Neural cell (in vitro differentiated cells): Measurements from ENCODE around the gene ANGPTL5.

Source experiments
- EP300 ChIP-seq: fragments of 450-650 bp; conservative IDR thresholded peaks from 2 replicates; pipeline ENCODE4 v1.6.1; 2014; ENCODE audit warnings: antibody characterized with exemption, mild to moderate bottlenecking, moderate library complexity; ENCODE audit not compliant: poor library complexity, severe bottlenecking
- EZH2 ChIP-seq: fragments of 200-600, 300-800 bp; shearing (Covaris generic), sonication (generic); IDR thresholded peaks from 2 replicates; pipeline ENCODE4 v1.6.1; 2014; ENCODE audit warnings: antibody characterized with exemption, low read length, borderline replicate concordance, mild to moderate bottlenecking; ENCODE audit not compliant: insufficient read depth, poor library complexity, severe bottlenecking
- MXI1 ChIP-seq: fragments of 450-650 bp; conservative IDR thresholded peaks from 2 replicates; pipeline ENCODE4 v1.6.1; 2014; ENCODE audit warnings: antibody characterized with exemption, mild to moderate bottlenecking; ENCODE audit not compliant: poor library complexity, severe bottlenecking
- POLR2AphosphoS5 ChIP-seq: IDR thresholded peaks from 2 replicates; pipeline ENCODE4 v1.6.1; 2012
- RAD21 ChIP-seq: fragments of 450-650 bp; conservative IDR thresholded peaks from 2 replicates; pipeline ENCODE4 v1.6.1; 2014; ENCODE audit warnings: antibody characterized with exemption, mild to moderate bottlenecking, moderate library complexity
- SMC3 ChIP-seq: fragments of 450-650 bp; conservative IDR thresholded peaks from 2 replicates; pipeline ENCODE4 v1.6.1; 2014; ENCODE audit warnings: antibody characterized with exemption, mild to moderate bottlenecking, moderate library complexity; ENCODE audit not compliant: poor library complexity
- TAF1 ChIP-seq: IDR thresholded peaks from 2 replicates; pipeline ENCODE4 v1.6.1; 2012; ENCODE audit warnings: low read depth
- TF ChIP-seq, protein P1 (sequence below): fragments of 450-650 bp; IDR thresholded peaks from 2 replicates; pipeline ENCODE4 v1.5.1; 2014; ENCODE audit warnings: antibody characterized with exemption, mild to moderate bottlenecking, moderate library complexity; ENCODE audit not compliant: poor library complexity, severe bottlenecking
- TF ChIP-seq, protein P2 (sequence below): IDR thresholded peaks from 2 replicates; pipeline ENCODE4 v1.6.1; 2012; ENCODE audit warnings: borderline replicate concordance

DNA sequence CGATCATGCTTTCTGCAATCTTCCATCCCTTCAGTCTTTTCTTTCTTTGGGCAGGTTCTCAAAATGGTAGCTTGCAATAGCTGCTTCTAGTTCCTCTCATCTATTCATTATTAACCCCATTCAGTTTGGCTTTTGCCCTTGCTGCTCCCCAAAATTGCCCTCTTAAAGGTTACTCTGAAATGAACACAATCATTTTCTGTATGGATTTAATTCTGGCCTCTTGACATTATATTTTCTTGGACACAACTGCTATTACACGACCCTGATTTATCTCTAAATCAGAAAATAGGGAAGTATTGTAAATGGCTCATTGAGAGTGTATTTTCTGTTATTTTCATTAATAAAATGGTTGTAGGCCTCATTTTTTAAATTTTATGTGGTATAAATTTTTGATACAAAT lies at the start of gene ANGPTL5:
- TF ChIP-seq POLR2AphosphoS5 (no peak), EP300 (no peak), EZH2 (no peak), TAF1 (no peak), MXI1 (no peak), SMC3 (no peak), RAD21 (no peak)
- TF ChIP-seq, protein P1, sequence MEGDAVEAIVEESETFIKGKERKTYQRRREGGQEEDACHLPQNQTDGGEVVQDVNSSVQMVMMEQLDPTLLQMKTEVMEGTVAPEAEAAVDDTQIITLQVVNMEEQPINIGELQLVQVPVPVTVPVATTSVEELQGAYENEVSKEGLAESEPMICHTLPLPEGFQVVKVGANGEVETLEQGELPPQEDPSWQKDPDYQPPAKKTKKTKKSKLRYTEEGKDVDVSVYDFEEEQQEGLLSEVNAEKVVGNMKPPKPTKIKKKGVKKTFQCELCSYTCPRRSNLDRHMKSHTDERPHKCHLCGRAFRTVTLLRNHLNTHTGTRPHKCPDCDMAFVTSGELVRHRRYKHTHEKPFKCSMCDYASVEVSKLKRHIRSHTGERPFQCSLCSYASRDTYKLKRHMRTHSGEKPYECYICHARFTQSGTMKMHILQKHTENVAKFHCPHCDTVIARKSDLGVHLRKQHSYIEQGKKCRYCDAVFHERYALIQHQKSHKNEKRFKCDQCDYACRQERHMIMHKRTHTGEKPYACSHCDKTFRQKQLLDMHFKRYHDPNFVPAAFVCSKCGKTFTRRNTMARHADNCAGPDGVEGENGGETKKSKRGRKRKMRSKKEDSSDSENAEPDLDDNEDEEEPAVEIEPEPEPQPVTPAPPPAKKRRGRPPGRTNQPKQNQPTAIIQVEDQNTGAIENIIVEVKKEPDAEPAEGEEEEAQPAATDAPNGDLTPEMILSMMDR: no peak
- TF ChIP-seq, protein P2, sequence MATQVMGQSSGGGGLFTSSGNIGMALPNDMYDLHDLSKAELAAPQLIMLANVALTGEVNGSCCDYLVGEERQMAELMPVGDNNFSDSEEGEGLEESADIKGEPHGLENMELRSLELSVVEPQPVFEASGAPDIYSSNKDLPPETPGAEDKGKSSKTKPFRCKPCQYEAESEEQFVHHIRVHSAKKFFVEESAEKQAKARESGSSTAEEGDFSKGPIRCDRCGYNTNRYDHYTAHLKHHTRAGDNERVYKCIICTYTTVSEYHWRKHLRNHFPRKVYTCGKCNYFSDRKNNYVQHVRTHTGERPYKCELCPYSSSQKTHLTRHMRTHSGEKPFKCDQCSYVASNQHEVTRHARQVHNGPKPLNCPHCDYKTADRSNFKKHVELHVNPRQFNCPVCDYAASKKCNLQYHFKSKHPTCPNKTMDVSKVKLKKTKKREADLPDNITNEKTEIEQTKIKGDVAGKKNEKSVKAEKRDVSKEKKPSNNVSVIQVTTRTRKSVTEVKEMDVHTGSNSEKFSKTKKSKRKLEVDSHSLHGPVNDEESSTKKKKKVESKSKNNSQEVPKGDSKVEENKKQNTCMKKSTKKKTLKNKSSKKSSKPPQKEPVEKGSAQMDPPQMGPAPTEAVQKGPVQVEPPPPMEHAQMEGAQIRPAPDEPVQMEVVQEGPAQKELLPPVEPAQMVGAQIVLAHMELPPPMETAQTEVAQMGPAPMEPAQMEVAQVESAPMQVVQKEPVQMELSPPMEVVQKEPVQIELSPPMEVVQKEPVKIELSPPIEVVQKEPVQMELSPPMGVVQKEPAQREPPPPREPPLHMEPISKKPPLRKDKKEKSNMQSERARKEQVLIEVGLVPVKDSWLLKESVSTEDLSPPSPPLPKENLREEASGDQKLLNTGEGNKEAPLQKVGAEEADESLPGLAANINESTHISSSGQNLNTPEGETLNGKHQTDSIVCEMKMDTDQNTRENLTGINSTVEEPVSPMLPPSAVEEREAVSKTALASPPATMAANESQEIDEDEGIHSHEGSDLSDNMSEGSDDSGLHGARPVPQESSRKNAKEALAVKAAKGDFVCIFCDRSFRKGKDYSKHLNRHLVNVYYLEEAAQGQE: no peak
